K562 (cell line): ENCODE data around the gene HOXA13. TPM values are rescaled to one million over a fixed set of nuclear protein-coding genes. Genes with fewer than 3 reads are reported as not detected.

Experiments
- BACH1 ChIP-seq: fragments of 200-800 bp; sonication (Bioruptor generic); IDR thresholded peaks from 2 replicates; pipeline ENCODE4 v1.6.1; 2016; ENCODE audit warnings: missing genetic modification characterization, missing compliant biosample characterization
- CBX5 ChIP-seq: IDR thresholded peaks from 2 replicates; pipeline ENCODE4 v1.6.1; 2014; ENCODE audit warnings: low read depth, borderline replicate concordance
- LEF1 ChIP-seq: fragments of 450-650 bp; IDR thresholded peaks from 2 replicates; pipeline ENCODE4 v1.6.1; 2016; ENCODE audit warnings: mild to moderate bottlenecking
- PHB ChIP-seq: fragments of 250-450 bp; sonication (Bioruptor Pico); IDR thresholded peaks from 2 replicates; pipeline ENCODE4 v1.5.0; 2021
- polyA plus RNA-seq, 8 experiments: library from polyadenylated mRNA; depleted of rRNA in 4 of 8; stranded (reverse) in 5 of 8; unstranded in 3 of 8; fragments of >200 nt; fragmentation: Nextera tagmentation in 2 of 8; fragmentation: Illumina TruSeq in 1 of 8; extraction: Ambion mirVana in 2 of 8; extraction: Trizol in 1 of 8; gene quantifications; 2 replicates each; pipeline versions ENCODE4 v1.2.1 to v1.2.3, GENCODE V29; 2011 to 2014; ENCODE audit warnings: inconsistent platforms in 1 of 8, missing spikeins in 1 of 8
- total RNA-seq, 7 experiments: library from RNA; depleted of rRNA in 6 of 7; stranded (reverse); fragments of >200 nt in 6 of 7; fragmentation: Illumina TruSeq in 2 of 7; extraction: Trizol in 2 of 7; gene quantifications; 2 replicates each; pipeline versions ENCODE4 v1.2.1 to v1.2.3, GENCODE V29; 2011 to 2021; ENCODE audit warnings: low replicate concordance in 1 of 7
- TF ChIP-seq, protein P1 (sequence below), 2 experiments: fragments of 450-650 bp; IDR thresholded peaks; 2 replicates each; pipeline ENCODE4 v1.6.1; 2016; ENCODE audit warnings: mild to moderate bottlenecking in 2 of 2, borderline replicate concordance in 1 of 2, low read depth in 1 of 2, moderate library complexity in 1 of 2

HOXA13 gene
- total and polyA plus RNA-seq, 9 of the 15 experiments (the other 6 are each of a cell fraction or from before 2014, with no cell fraction given): not detected

- TF ChIP-seq, protein P1, sequence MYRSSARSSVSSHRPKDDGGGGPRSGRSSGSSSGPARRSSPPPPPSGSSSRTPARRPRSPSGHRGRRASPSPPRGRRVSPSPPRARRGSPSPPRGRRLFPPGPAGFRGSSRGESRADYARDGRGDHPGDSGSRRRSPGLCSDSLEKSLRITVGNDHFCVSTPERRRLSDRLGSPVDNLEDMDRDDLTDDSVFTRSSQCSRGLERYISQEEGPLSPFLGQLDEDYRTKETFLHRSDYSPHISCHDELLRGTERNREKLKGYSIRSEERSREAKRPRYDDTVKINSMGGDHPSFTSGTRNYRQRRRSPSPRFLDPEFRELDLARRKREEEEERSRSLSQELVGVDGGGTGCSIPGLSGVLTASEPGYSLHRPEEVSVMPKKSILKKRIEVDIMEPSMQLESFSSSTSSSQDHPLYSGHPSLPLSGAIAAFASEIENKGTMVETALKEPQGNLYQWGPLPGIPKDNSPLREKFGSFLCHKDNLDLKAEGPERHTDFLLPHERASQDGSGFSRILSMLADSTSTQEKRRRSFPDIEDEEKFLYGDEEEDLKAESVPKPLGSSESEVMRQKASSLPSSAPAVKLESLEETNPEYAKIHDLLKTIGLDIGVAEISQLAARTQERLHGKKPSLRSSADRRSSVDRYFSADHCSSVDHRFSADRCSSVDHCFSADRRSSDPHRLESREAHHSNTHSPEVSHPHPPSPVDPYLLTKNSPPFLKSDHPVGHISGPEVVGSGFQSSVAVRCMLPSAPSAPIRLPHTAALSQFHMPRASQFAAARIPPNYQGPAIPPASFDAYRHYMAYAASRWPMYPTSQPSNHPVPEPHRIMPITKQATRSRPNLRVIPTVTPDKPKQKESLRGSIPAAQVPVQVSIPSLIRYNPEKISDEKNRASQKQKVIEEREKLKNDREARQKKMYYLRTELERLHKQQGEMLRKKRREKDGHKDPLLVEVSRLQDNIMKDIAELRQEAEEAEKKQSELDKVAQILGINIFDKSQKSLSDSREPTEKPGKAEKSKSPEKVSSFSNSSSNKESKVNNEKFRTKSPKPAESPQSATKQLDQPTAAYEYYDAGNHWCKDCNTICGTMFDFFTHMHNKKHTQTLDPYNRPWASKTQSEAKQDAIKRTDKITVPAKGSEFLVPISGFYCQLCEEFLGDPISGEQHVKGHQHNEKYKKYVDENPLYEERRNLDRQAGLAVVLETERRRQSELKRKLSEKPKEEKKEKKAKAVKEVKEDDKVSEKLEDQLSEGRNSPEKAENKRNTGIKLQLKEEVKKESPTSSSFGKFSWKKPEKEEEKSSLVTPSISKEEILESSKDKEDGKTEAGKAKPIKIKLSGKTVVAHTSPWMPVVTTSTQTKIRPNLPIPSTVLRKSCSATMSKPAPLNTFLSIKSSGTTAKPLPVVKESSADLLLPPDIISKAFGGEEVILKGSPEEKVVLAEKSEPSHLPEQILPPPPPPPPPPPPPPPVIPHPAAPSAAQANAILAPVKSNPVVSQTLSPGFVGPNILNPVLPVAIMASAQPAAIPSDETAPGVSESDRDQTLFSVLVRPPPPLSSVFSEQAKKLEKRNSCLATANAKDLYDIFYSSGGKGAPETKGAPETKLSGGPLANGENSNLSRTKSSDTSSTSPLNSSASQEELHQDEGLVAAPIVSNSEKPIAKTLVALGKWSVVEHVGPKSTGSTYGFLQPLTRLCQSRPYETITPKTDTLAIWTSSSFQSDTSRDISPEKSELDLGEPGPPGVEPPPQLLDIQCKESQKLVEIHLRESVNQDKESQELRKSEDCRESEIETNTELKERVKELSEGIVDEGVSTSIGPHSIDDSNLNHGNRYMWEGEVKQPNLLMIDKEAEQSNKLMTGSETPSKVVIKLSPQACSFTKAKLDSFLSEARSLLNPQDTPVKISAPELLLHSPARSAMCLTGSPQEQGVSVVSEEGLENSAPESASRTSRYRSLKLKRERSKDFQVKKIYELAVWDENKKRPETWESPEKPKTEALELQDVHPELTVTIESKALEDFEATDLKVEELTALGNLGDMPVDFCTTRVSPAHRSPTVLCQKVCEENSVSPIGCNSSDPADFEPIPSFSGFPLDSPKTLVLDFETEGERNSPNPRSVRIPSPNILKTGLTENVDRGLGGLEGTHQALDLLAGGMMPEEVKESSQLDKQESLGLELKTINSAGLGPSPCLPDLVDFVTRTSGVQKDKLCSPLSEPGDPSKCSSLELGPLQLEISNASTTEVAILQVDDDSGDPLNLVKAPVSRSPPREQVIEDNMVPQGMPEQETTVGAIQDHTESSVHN (IDR thresholded peaks at IDR 0.05; ENCODE audit: borderline replicate concordance in 1 of 2, low read depth in 1 of 2): no peak
- no peak for TF ChIP-seq CBX5
- TF ChIP-seq BACH1 (tag): no peak
- no peak for TF ChIP-seq PHB (CRISPR knock-in tag)
- TF ChIP-seq LEF1: no peak
These were observed 51.7 kb downstream of the HOXA13 start (continued) for GRCh38 chr7:27148031-27148755.
